ENCODE measurements around the gene HSPE1.

DNA sequence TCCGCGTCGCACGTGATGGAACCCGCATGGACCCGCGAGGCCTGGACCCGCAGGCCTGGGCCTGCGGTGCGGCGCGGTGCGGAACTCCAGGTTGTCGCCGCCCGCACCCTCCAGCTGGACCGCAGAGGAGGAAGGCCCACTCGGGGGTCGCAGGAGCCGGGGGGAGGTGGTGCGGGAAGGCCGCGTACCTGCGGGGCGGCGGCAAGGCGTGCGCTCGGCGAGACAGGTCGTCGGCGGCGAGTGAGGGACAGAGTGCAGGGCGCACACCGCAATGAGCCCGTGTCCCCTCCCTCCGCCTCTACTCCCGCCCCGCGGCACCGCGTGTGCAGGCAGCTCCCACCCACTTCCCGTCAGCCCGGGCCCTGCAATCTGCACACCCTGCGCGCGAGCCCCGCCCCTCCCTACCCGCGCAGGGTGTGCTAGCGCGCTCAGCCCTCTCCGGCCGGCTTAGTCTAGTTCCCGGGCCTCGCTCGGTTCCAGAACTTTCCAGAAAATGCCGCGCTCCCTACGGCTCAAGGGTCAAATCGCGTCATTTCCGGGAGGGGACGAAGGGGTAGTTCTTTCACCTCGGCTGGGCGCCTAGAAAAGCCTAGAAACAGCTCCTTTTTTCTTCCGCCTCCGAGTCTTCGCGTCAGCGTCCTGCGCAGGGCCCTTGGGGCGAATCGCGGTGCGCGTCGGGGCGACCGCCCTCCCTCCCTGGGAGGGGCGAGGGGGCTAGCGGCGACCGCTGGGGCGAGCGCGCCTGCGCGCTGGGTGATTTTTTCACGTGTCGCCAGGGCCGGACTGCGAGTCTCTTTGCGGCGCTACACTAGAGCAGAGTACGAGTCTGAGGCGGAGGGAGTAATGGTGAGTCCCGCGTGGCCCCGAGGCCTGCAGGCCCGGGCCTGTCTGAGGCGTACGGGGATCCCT lies at the start of gene HSPE1, which contains the start of gene HSPD1:
- TF ChIP-seq CTCF (IDR thresholded peaks at IDR 0.05; ENCODE audit: control extremely low read depth in 1 of 3, insufficient read depth in 1 of 3, low read depth in 1 of 3, low read length in 3 of 3) (no peak), CHD2 (IDR thresholded peaks at IDR 0.05; ENCODE audit: low read length) (no peak; the same call in 1 of the 2 replicates), BRCA1 (IDR thresholded peaks at IDR 0.05; ENCODE audit: low read depth, low read length) (peak; percentile 32; the same call in 1 of the 2 replicates), EGR1 (IDR thresholded peaks at IDR 0.05; ENCODE audit: borderline replicate concordance, low read depth, low read length) (no peak; the same call in 1 of the 2 replicates), POU5F1 (IDR thresholded peaks at IDR 0.05; ENCODE audit: low read depth, low read length) (no peak), GABPA (IDR thresholded peaks at IDR 0.05; ENCODE audit: borderline replicate concordance, insufficient read depth, low read length) (no peak; the same call in 1 of the 2 replicates), POLR2AphosphoS5 (IDR thresholded peaks at IDR 0.05; ENCODE audit: low read depth, low read length) (peak; percentile 98), PHF8 (conservative IDR thresholded peaks at IDR 0.05; ENCODE audit: low read depth, low read length) (peak; percentile 90), ZNF274 (IDR thresholded peaks at IDR 0.05; ENCODE audit: borderline replicate concordance, extremely low read depth, low read length) (no peak)
